Tibial nerve (tissue), 4 donors: ENCODE results near the gene IL21R.
"Not testable (repeated sequence)": the region's sequence is repeated elsewhere in the genome, so short reads cannot be mapped to it uniquely, and the experiment has no call there.

ENCODE experiments used
- EP300 ChIP-seq, 2 donors: sonication (generic); formaldehyde crosslinking; IDR thresholded peaks; one replicate each; pipeline ENCODE4 v1.6.1; 2017; ENCODE audit warnings: antibody characterized with exemption in 2 of 2, mild to moderate bottlenecking in 1 of 2
- POLR2A ChIP-seq, 2 donors: fragments of 450-650 bp; IDR thresholded peaks; one replicate each; pipeline ENCODE4 v1.6.1; 2017; ENCODE audit warnings: antibody characterized with exemption in 2 of 2, mild to moderate bottlenecking in 2 of 2, moderate library complexity in 2 of 2
- TF ChIP-seq, protein P1 (sequence below), 5 experiments: fragments of 200-600 bp in 3 of 5; fragments of 450-650 bp in 2 of 5; sonication (generic) in 3 of 5; IDR thresholded peaks; one replicate each; pipeline ENCODE4 v1.5.1; 2016 to 2019; ENCODE audit warnings: antibody characterized with exemption in 5 of 5, mild to moderate bottlenecking in 3 of 5, moderate library complexity in 2 of 5

DNA sequence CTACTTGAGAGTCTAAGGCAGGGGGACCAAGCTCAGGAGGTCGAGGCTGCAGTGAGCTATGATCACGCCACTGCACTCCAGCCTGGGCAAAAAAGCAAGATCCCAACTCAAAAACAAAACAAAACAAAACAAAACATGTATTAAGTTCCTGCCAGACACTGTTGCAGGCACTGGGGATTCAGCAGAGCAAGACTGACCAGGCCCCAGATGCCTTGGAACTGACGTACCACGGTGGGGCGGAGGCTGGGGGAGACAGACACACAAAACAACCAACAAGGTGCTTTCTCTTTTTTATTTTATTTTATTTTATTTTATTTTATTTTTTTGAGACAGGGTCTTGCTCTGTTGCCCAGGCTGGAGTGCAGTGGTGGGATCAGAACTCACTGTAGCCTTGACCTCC is 33.2 kb downstream of the IL21R start:
- TF ChIP-seq, protein P1, sequence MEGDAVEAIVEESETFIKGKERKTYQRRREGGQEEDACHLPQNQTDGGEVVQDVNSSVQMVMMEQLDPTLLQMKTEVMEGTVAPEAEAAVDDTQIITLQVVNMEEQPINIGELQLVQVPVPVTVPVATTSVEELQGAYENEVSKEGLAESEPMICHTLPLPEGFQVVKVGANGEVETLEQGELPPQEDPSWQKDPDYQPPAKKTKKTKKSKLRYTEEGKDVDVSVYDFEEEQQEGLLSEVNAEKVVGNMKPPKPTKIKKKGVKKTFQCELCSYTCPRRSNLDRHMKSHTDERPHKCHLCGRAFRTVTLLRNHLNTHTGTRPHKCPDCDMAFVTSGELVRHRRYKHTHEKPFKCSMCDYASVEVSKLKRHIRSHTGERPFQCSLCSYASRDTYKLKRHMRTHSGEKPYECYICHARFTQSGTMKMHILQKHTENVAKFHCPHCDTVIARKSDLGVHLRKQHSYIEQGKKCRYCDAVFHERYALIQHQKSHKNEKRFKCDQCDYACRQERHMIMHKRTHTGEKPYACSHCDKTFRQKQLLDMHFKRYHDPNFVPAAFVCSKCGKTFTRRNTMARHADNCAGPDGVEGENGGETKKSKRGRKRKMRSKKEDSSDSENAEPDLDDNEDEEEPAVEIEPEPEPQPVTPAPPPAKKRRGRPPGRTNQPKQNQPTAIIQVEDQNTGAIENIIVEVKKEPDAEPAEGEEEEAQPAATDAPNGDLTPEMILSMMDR (IDR thresholded peaks at IDR 0.05): not testable (repeated sequence)
- not testable (repeated sequence) for TF ChIP-seq POLR2A, EP300 (IDR thresholded peaks at IDR 0.05)
